NB4 (cell line): ENCODE data around the gene SCFD2.

Experiments used
- DNase-seq: peaks from one replicate; pipeline ENCODE4 v3.0.0; 2010; ENCODE audit warnings: low read depth
- H3K4me3 ChIP-seq: one replicate; pipeline ENCODE4 v1.5.1; 2011; ENCODE audit warnings: mild to moderate bottlenecking, low read depth, low read length, moderate library complexity
- CTCF ChIP-seq: IDR thresholded peaks from one replicate; pipeline ENCODE4 v1.5.1; 2012; ENCODE audit warnings: low read depth, low read length
- MYC ChIP-seq: IDR thresholded peaks from 2 replicates; pipeline ENCODE4 v1.6.1; 2011; ENCODE audit warnings: low read depth, low read length
- POLR2A ChIP-seq: IDR thresholded peaks from 2 replicates; pipeline ENCODE4 v1.6.1; 2011; ENCODE audit warnings: mild to moderate bottlenecking; ENCODE audit not compliant: insufficient read length; ENCODE audit errors: extremely low read depth
- TF ChIP-seq, protein P1 (sequence below): IDR thresholded peaks from 2 replicates; pipeline ENCODE4 v1.6.1; 2011; ENCODE audit warnings: low read depth, low read length

SCFD2 gene

DNA sequence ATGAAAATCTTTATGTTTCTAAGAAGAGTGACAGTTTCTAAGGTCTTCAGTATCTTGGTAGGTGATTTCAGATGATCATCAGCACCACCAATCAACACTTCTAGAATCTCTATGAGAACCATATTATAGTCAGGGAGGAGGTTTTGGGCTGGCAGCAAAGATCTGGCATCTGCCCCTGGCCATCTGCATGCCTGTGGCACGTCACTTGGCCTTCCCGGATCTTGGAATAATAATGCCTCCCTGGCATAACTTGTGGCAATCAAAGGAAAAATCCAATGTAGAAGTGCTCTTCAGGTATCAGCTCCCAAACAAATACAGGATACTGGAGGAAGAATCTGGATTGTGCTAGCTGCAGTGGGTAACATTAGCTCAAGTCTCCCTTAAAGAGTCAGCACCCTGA lies 446.4 kb downstream of the SCFD2 start:
- TF ChIP-seq POLR2A (no peak), MYC (no peak), CTCF (no peak)
- TF ChIP-seq, protein P1, sequence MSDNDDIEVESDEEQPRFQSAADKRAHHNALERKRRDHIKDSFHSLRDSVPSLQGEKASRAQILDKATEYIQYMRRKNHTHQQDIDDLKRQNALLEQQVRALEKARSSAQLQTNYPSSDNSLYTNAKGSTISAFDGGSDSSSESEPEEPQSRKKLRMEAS: no peak
- no peak overlapping the region for H3K4me3 ChIP-seq
- no peak for DNase-seq

- DNase-seq: no peak
- TF ChIP-seq, protein P1: no peak
- no peak for TF ChIP-seq CTCF
- no peak for TF ChIP-seq MYC
- TF ChIP-seq POLR2A: no peak
- H3K4me3 ChIP-seq: no peak overlapping the region
These were observed 448.0 kb downstream of the SCFD2 start for GRCh38 chr4:52917817-52918216.

GRCh38 chr4:52915730-52916300 lies 450.0 kb downstream of the SCFD2 start:
- no peak overlapping the region for H3K4me3 ChIP-seq
- DNase-seq: no peak
- TF ChIP-seq, protein P1: no peak

- TF ChIP-seq POLR2A (no peak), CTCF (no peak), MYC (no peak)
- TF ChIP-seq, protein P1: no peak
- DNase-seq: no peak
- no peak overlapping the region for H3K4me3 ChIP-seq
These were observed 450.7 kb downstream of the SCFD2 start for GRCh38 chr4:52915191-52915590.

GRCh38 chr4:52914051-52914605 lies 451.7 kb downstream of the SCFD2 start:
- no peak for DNase-seq
- H3K4me3 ChIP-seq: no peak overlapping the region

More at GRCh38 chr4:52914051-52914605, 451.7 kb downstream of the SCFD2 start:
- no peak for TF ChIP-seq CTCF
- no peak for TF ChIP-seq POLR2A
- no peak for TF ChIP-seq MYC
- TF ChIP-seq, protein P1: no peak
